GM12873 (cell line): ENCODE results near the gene KDM8.

ENCODE experiments used
- CTCF ChIP-seq: IDR thresholded peaks from 2 replicates; pipeline ENCODE4 v1.5.1; 2012; ENCODE audit warnings: low read depth, mild to moderate bottlenecking, moderate library complexity, low read length, control low read depth; ENCODE audit not compliant: insufficient read depth; ENCODE audit errors: missing control alignments

The KDM8 gene

GRCh38 chr16:27233731-27234130 lies 30.4 kb downstream of the KDM8 start:
- TF ChIP-seq CTCF: no peak

- TF ChIP-seq CTCF: no peak
Measured at GRCh38 chr16:27234171-27234570, 30.8 kb downstream of the KDM8 start.

- no peak for TF ChIP-seq CTCF
Measured at GRCh38 chr16:27234603-27235002, 31.3 kb downstream of the KDM8 start.

- TF ChIP-seq CTCF: peak; percentile 84
Measured at GRCh38 chr16:27235055-27235937, 32.0 kb downstream of the KDM8 start.

GRCh38 chr16:27235938-27236245 lies 32.6 kb downstream of the KDM8 start:
- no peak for TF ChIP-seq CTCF

GRCh38 chr16:27236635-27237218 lies 33.4 kb downstream of the KDM8 start:
- no peak for TF ChIP-seq CTCF

GRCh38 chr16:27237219-27238015 lies 34.1 kb downstream of the KDM8 start:
- no peak for TF ChIP-seq CTCF
